MM.1S (cell line): ENCODE data around the gene ITGA8.

Source experiments
- EZH2 ChIP-seq: fragments of 300-600 bp; sonication (generic); optimal IDR thresholded peaks from 2 replicates; pipeline ENCODE3; 2017; ENCODE audit warnings: low read depth, mild to moderate bottlenecking, antibody characterized with exemption, low read length, mixed read lengths
- TF ChIP-seq, protein P1 (sequence below): fragments of 300-600 bp; sonication (generic); IDR thresholded peaks from 2 replicates; pipeline ENCODE4 v1.5.1; 2016; ENCODE audit warnings: antibody characterized with exemption, low read length, mixed read lengths

DNA sequence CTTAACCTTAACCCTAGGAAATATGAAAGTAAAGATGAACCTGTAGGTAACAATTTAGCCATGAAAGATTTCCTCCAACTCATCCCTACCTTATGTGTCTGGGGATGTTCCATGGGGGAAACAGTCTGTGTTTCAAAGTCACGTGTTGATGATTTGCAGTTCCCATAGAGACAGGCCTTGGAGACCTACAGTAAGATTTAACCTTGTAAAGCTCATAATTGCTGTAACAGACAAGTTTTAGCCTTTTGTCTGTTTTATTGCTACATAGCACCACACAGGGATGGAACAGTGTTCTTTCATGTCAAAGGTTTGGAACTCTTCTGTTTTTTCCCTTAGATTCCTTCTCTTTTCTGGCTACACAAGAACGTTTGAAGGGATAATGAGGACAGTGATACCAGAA is 35.2 kb upstream of the ITGA8 start:
- TF ChIP-seq, protein P1, sequence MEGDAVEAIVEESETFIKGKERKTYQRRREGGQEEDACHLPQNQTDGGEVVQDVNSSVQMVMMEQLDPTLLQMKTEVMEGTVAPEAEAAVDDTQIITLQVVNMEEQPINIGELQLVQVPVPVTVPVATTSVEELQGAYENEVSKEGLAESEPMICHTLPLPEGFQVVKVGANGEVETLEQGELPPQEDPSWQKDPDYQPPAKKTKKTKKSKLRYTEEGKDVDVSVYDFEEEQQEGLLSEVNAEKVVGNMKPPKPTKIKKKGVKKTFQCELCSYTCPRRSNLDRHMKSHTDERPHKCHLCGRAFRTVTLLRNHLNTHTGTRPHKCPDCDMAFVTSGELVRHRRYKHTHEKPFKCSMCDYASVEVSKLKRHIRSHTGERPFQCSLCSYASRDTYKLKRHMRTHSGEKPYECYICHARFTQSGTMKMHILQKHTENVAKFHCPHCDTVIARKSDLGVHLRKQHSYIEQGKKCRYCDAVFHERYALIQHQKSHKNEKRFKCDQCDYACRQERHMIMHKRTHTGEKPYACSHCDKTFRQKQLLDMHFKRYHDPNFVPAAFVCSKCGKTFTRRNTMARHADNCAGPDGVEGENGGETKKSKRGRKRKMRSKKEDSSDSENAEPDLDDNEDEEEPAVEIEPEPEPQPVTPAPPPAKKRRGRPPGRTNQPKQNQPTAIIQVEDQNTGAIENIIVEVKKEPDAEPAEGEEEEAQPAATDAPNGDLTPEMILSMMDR: no peak
- TF ChIP-seq EZH2: no peak
